Trophoblast cell (in vitro differentiated cells and primary cell): ENCODE data around the gene INPP4A.

Experiments used
- DNase-seq, 2 donors: peaks; one replicate each; pipeline ENCODE4 v3.0.0-alpha.2; 2016
- H2AFZ ChIP-seq: 2 replicates; pipeline ENCODE4 v1.6.1; 2013; ENCODE audit warnings: low read length, moderate library complexity, mild to moderate bottlenecking; ENCODE audit not compliant: insufficient read depth, poor library complexity
- H2AK5ac ChIP-seq: 2 replicates; pipeline ENCODE4 v1.6.1; 2013; ENCODE audit warnings: mild to moderate bottlenecking, low read length
- H2BK120ac ChIP-seq: 2 replicates; pipeline ENCODE4 v1.6.1; 2013; ENCODE audit warnings: low read length, mild to moderate bottlenecking, moderate library complexity; ENCODE audit not compliant: insufficient read depth, poor library complexity
- H2BK12ac ChIP-seq: 2 replicates; pipeline ENCODE4 v1.6.1; 2013; ENCODE audit warnings: mild to moderate bottlenecking, low read length, moderate library complexity
- H2BK5ac ChIP-seq: 2 replicates; pipeline ENCODE4 v1.6.1; 2013; ENCODE audit warnings: low read length, low read depth, moderate library complexity, mild to moderate bottlenecking; ENCODE audit not compliant: poor library complexity
- H3K14ac ChIP-seq: 2 replicates; pipeline ENCODE4 v1.6.1; 2013; ENCODE audit warnings: mild to moderate bottlenecking, low read length
- H3K18ac ChIP-seq: 2 replicates; pipeline ENCODE4 v1.6.1; 2013; ENCODE audit warnings: mild to moderate bottlenecking, low read length
- H3K23ac ChIP-seq: 2 replicates; pipeline ENCODE4 v1.6.1; 2013; ENCODE audit warnings: low read length
- H3K27ac ChIP-seq: 2 replicates; pipeline ENCODE4 v1.5.1; 2013; ENCODE audit warnings: low read depth, mild to moderate bottlenecking, inconsistent platforms, low read length, moderate library complexity
- H3K27me3 ChIP-seq: 2 replicates; pipeline ENCODE4 v1.6.1; 2013; ENCODE audit warnings: inconsistent platforms, mild to moderate bottlenecking, low read length, moderate library complexity; ENCODE audit not compliant: insufficient read depth
- H3K36me3 ChIP-seq, 2 experiments: 1 replicate in 1 of 2; 2 replicates in 1 of 2; pipeline ENCODE4 v1.6.1; 2013; ENCODE audit warnings: low read length in 2 of 2, mild to moderate bottlenecking in 2 of 2, moderate library complexity in 1 of 2; ENCODE audit not compliant: insufficient read depth in 2 of 2, control insufficient read depth in 1 of 2
- H3K4ac ChIP-seq: 2 replicates; pipeline ENCODE4 v1.6.1; 2013; ENCODE audit warnings: low read depth, mild to moderate bottlenecking, low read length, moderate library complexity
- H3K4me1 ChIP-seq, 2 experiments: 1 replicate in 1 of 2; 2 replicates in 1 of 2; pipeline ENCODE4 v1.6.1; 2013; ENCODE audit warnings: low read length in 2 of 2, mild to moderate bottlenecking in 2 of 2, moderate library complexity in 1 of 2; ENCODE audit not compliant: insufficient read depth in 2 of 2, control insufficient read depth in 1 of 2
- H3K4me2 ChIP-seq: 2 replicates; pipeline ENCODE4 v1.6.1; 2013; ENCODE audit warnings: inconsistent platforms, mild to moderate bottlenecking, low read length, moderate library complexity
- H3K4me3 ChIP-seq: 2 replicates; pipeline ENCODE4 v1.5.1; 2013; ENCODE audit warnings: mild to moderate bottlenecking, low read depth, low read length, inconsistent platforms
- H3K79me1 ChIP-seq: one replicate; pipeline ENCODE4 v1.6.1; 2013; ENCODE audit warnings: low read length
- H3K79me2 ChIP-seq: 2 replicates; pipeline ENCODE4 v1.6.1; 2013; ENCODE audit warnings: low read length, mild to moderate bottlenecking; ENCODE audit not compliant: control insufficient read depth, insufficient read depth, poor library complexity
- H3K9ac ChIP-seq: 2 replicates; pipeline ENCODE4 v1.6.1; 2013; ENCODE audit warnings: mild to moderate bottlenecking, low read length
- H3K9me3 ChIP-seq: 2 replicates; pipeline ENCODE4 v1.6.1; 2013; ENCODE audit warnings: low read depth, mild to moderate bottlenecking, control low read depth, inconsistent platforms, low read length; ENCODE audit not compliant: insufficient read depth
- H4K12ac ChIP-seq: 2 replicates; pipeline ENCODE4 v1.6.1; 2013; ENCODE audit warnings: low read depth, mild to moderate bottlenecking, low read length, moderate library complexity
- H4K8ac ChIP-seq: 2 replicates; pipeline ENCODE4 v1.6.1; 2013; ENCODE audit warnings: low read depth, mild to moderate bottlenecking, low read length, moderate library complexity
- H4K91ac ChIP-seq: one replicate; pipeline ENCODE4 v1.6.1; 2013; ENCODE audit warnings: low read depth, mild to moderate bottlenecking, low read length, moderate library complexity
- WGBS: extraction: QIAGEN DNeasy Blood & Tissue Kit; methylation state at CpG from one replicate; pipeline ENCODE4 v1.1.7; 2013; ENCODE audit warnings: missing lambda C conversion rate; ENCODE audit not compliant: insufficient read length, insufficient coverage; ENCODE audit errors: extremely low coverage; 5-methylcytosine and 5-hydroxymethylcytosine counted together

Gene INPP4A

DNA sequence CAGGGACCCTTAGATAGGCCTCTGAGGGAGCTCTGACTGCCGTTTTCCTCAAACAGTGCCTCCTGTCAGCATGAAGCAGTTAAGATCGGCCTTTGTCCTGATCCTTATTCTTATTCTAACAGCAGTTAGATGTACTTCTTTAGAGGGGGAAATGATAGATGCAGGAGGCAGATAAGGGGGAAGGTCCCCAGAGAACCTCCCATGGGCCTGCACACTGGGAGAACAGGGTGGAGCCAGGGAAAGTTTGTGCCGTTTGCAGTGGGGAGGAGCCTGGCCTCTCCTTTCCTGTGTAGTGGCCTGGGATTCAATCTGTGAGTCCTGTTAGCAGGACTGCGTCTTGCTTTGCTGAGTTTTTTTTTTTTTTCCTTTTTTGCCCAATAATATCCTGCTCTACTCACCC, 7.9 kb upstream of the INPP4A start:
- H2AFZ ChIP-seq: no peak overlapping the region
- no peaks in the 10 kb centered on the region for H3K79me1 ChIP-seq
- H2BK120ac ChIP-seq: no peak overlapping the region
- no CpG with 5 or more reads among the region's 4 CpGs for WGBS
- H3K4me3 ChIP-seq: no peak overlapping the region
- no peak overlapping the region for H3K18ac ChIP-seq
- H3K4me2 ChIP-seq: no peak overlapping the region
- H2BK12ac ChIP-seq: no peak overlapping the region
- H3K9me3 ChIP-seq: peaks cover 1% of the 10 kb centered on the region
- H3K14ac ChIP-seq: no peak overlapping the region
- no peak overlapping the region for H4K91ac ChIP-seq
- DNase-seq: no peak
- no peak overlapping the region for H4K8ac ChIP-seq
- H3K23ac ChIP-seq: no peak overlapping the region
- H3K36me3 ChIP-seq: no peaks in the 10 kb centered on the region
- H3K9ac ChIP-seq: no peak overlapping the region
- H2AK5ac ChIP-seq: no peak overlapping the region
- no peak overlapping the region for H3K4ac ChIP-seq
- no peaks in the 10 kb centered on the region for H3K4me1 ChIP-seq
- H3K27ac ChIP-seq: no peak overlapping the region
- H4K12ac ChIP-seq: no peak overlapping the region
- no peaks in the 10 kb centered on the region for H3K79me2 ChIP-seq
- no peaks in the 10 kb centered on the region for H3K27me3 ChIP-seq
- no peak overlapping the region for H2BK5ac ChIP-seq

DNA sequence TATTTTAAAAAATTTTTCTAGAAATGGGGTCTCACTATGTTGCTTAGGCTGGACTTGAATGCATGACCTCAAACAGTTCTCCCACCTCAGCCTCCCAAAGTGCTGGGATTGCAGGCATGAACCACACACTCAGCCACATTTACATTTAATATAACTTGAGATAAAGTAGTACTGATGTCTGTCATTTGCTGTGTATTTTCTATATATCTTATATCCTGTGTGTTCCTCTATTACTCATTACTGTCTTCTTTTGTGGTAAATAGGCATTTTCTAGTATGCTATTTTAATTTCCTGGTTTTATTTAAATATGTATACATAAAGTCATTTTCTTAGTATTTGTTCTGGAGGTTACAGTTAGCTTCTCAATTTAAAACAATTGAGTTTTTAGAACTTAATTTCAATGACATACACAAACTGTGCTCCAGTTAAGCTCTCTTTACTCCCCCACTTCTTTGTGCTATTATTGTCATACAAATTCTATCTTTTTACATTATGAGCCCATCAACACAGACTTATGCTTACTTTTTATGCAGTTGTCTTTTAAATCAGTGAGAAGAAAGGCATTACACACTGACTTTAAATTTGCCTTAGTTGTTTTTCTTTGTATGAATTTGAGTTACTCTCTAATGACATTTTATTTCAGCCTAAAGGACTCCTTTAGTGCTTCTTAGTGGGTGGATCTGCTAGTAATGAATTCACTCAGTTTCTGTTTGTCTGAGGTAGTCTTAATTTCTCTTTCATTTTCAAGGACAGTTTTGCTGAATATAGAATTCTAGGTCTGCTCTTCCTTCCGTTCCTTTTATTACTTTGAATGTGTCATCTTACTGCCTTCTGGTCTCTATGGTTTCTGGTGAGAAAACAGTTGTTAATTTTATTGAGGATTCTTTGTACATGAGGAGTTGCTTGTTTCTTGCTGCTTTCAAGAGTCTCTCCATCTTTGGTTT, 6.2 kb upstream of the INPP4A start:
- no peaks in the 10 kb centered on the region for H3K4me1 ChIP-seq
- no peaks in the 10 kb centered on the region for H3K79me1 ChIP-seq
- no peak overlapping the region for H3K23ac ChIP-seq
- DNase-seq: no peak
- H3K9ac ChIP-seq: no peak overlapping the region
- no peak overlapping the region for H3K4ac ChIP-seq
- no peak overlapping the region for H2AFZ ChIP-seq
- no peak overlapping the region for H3K4me3 ChIP-seq
- H4K91ac ChIP-seq: no peak overlapping the region
- WGBS: no CpG with 5 or more reads among the region's 1 CpG
- no peak overlapping the region for H2AK5ac ChIP-seq
- no peak overlapping the region for H3K4me2 ChIP-seq
- no peak overlapping the region for H2BK120ac ChIP-seq
- H4K8ac ChIP-seq: no peak overlapping the region
- no peaks in the 10 kb centered on the region for H3K79me2 ChIP-seq
- no peak overlapping the region for H2BK5ac ChIP-seq
- H3K14ac ChIP-seq: no peak overlapping the region
- no peak overlapping the region for H2BK12ac ChIP-seq
- H3K9me3 ChIP-seq: peaks cover 1% of the 10 kb centered on the region
- H4K12ac ChIP-seq: no peak overlapping the region
- no peak overlapping the region for H3K18ac ChIP-seq
- no peaks in the 10 kb centered on the region for H3K27me3 ChIP-seq
- H3K27ac ChIP-seq: no peak overlapping the region
- no peaks in the 10 kb centered on the region for H3K36me3 ChIP-seq

DNA sequence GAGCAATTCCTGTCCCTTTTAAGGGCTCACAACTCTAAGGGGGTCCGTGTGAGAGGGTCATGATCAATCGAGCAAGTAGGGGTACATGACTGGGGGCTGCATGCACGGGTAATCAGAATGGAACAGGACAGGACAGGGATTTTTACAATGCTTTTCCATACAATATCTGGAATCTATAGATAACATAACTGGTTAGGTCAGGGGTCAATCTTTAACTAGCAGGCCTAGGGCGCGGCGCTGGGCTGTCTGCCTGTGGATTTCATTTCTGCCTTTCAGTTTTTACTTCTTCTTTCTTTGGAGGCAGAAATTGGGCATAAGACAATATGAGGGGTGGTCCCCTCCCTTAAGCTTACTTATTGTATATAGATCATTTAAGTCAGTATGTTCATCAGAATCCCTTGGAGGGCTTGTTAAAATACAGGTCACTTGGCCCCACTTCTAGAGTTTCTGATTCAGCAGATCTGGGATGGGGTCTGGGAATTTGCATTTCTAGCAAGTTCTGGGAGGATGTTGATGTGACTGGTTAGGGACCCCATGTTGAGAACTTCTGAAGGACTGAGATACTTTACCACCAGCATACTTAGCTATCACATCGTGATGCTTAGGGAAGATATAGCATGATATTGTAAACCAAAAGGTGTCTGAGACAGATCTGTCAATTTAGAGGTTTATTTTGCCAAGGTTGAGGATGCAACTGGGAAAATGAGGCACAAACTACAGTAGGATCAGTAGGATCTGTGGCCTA, 2.8 kb upstream of the INPP4A start:
- H2BK5ac ChIP-seq: no peak overlapping the region
- no peak overlapping the region for H2BK12ac ChIP-seq
- H3K4me2 ChIP-seq: no peak overlapping the region
- H3K23ac ChIP-seq: no peak overlapping the region
- no peak for DNase-seq
- no CpG with 5 or more reads among the region's 7 CpGs for WGBS
- H3K4me1 ChIP-seq: peaks cover 4 to 8% of the 10 kb centered on the region in 2 experiments
- H2AK5ac ChIP-seq: no peak overlapping the region
- H3K14ac ChIP-seq: no peak overlapping the region
- no peaks in the 10 kb centered on the region for H3K27me3 ChIP-seq
- H4K8ac ChIP-seq: no peak overlapping the region
- no peak overlapping the region for H2AFZ ChIP-seq
- H3K4me3 ChIP-seq: no peak overlapping the region
- no peaks in the 10 kb centered on the region for H3K9me3 ChIP-seq
- no peak overlapping the region for H3K4ac ChIP-seq
- no peak overlapping the region for H3K18ac ChIP-seq
- peaks cover 7% of the 10 kb centered on the region for H3K79me1 ChIP-seq
- H2BK120ac ChIP-seq: no peak overlapping the region
- H3K27ac ChIP-seq: no peak overlapping the region
- H3K9ac ChIP-seq: no peak overlapping the region
- no peak overlapping the region for H4K91ac ChIP-seq
- H3K79me2 ChIP-seq: peaks cover 9% of the 10 kb centered on the region
- H3K36me3 ChIP-seq: no peaks in the 10 kb centered on the region
- no peak overlapping the region for H4K12ac ChIP-seq

GRCh38 chr2:98442488-98442887, 2.2 kb upstream of the INPP4A start:
- Histone ChIP-seq H3K4ac (no peak overlapping the region), H3K14ac (no peak overlapping the region), H3K4me3 (no peak overlapping the region), H4K91ac (no peak overlapping the region), H3K9me3 (no peaks in the 10 kb centered on the region), H2BK120ac (no peak overlapping the region), H4K8ac (no peak overlapping the region), H3K4me2 (no peak overlapping the region), H3K27ac (no peak overlapping the region), H2AFZ (no peak overlapping the region), H3K18ac (no peak overlapping the region), H3K36me3 (no peaks in the 10 kb centered on the region), H2AK5ac (no peak overlapping the region), H3K27me3 (no peaks in the 10 kb centered on the region), H3K79me1 (peaks cover 7% of the 10 kb centered on the region), H4K12ac (no peak overlapping the region), H3K23ac (no peak overlapping the region), H3K4me1 (peaks cover 4 to 8% of the 10 kb centered on the region in 2 experiments), H2BK5ac (no peak overlapping the region), H3K79me2 (peaks cover 9% of the 10 kb centered on the region), H2BK12ac (no peak overlapping the region), H3K9ac (no peak overlapping the region)
- no peak for DNase-seq
- WGBS: no CpG with 5 or more reads among the region's 4 CpGs
